GM20000 (cell line): ENCODE measurements around the gene TMEM175.

Experiments
- DNase-seq: peaks from one replicate; pipeline ENCODE4 v3.0.0; 2012; ENCODE audit warnings: low spot score
- TF ChIP-seq, protein P1 (sequence below): IDR thresholded peaks from 2 replicates; pipeline ENCODE4 v1.5.1; 2012; ENCODE audit warnings: mild to moderate bottlenecking, control low read depth; ENCODE audit errors: extremely low read depth, missing control alignments

TMEM175 gene

GRCh38 chr4:886244-886643 is 46.0 kb upstream of the TMEM175 start:
- TF ChIP-seq, protein P1, sequence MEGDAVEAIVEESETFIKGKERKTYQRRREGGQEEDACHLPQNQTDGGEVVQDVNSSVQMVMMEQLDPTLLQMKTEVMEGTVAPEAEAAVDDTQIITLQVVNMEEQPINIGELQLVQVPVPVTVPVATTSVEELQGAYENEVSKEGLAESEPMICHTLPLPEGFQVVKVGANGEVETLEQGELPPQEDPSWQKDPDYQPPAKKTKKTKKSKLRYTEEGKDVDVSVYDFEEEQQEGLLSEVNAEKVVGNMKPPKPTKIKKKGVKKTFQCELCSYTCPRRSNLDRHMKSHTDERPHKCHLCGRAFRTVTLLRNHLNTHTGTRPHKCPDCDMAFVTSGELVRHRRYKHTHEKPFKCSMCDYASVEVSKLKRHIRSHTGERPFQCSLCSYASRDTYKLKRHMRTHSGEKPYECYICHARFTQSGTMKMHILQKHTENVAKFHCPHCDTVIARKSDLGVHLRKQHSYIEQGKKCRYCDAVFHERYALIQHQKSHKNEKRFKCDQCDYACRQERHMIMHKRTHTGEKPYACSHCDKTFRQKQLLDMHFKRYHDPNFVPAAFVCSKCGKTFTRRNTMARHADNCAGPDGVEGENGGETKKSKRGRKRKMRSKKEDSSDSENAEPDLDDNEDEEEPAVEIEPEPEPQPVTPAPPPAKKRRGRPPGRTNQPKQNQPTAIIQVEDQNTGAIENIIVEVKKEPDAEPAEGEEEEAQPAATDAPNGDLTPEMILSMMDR = no peak
- DNase-seq = no peak

DNA sequence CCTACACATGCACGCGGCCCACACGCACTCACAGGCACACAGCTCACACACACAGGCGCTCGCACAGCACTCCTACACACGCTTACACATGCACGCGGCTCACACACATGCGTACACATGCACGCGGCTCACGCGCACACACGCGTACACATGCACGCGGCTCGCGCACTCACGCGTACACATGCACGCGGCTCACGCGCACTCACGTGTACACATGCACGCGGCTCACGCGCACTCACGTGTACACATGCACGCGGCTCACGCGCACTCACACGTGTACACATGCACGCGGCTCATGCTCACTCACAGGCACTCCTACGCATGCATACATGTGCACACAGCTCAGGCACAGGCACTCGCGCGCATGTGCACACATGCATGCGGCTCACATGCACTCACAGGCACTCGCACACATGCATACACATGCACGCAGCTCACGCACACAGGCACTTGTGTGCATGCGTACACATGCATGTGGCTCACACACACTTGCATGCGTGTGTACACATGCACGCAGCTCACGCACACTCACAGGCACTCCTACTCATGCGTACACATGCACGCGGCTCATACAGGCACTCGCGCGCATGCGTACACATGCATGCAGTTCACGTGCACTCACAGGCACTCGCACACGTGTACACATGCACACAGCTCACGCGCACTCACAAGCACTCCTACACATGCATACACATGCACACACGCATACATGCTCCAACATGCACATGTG is 45.1 kb upstream of the TMEM175 start:
- TF ChIP-seq, protein P1 = no peak

GRCh38 chr4:888029-888428 is 44.2 kb upstream of the TMEM175 start:
- no peak for DNase-seq
- TF ChIP-seq, protein P1 = no peak

More for the DNA sequence above, 45.1 kb upstream of the TMEM175 start:
- no peak for DNase-seq

- TF ChIP-seq, protein P1 = no peak
These were observed 42.7 kb upstream of the TMEM175 start for GRCh38 chr4:889516-889915.

GRCh38 chr4:890036-890695 is 42.1 kb upstream of the TMEM175 start:
- DNase-seq = no peak
- TF ChIP-seq, protein P1 = no peak

More at GRCh38 chr4:889516-889915, 42.7 kb upstream of the TMEM175 start:
- no peak for DNase-seq

GRCh38 chr4:891747-892146 is 40.5 kb upstream of the TMEM175 start:
- TF ChIP-seq, protein P1 = no peak
- DNase-seq = no peak

DNA sequence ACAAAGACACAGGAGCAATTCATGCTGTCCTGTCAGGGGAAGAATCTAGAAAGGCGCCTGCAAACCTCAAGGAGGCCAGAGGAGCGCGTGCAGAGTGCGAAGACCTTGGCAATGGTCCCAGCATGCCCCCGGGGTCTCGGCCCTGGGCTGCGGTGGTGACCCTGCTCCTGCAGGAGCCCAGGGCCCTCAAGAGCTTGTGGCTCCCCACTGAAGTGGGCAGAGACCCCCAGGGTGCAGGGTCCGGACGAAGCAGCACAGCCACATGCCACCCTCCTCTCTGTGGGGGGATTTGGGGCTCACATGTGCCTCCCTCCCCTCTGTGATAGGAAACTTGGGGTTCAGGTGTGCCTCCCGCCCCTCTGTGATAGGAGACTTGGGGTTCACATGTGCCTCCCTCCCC is 39.5 kb upstream of the TMEM175 start:
- TF ChIP-seq, protein P1 = no peak
- DNase-seq = no peak
